MV-4-11 (cell line): ENCODE measurements around the gene TOMM40L.

Experiments used
- DNase-seq: peaks from one replicate; lab custom pipeline; 2025; lab: John Stamatoyannopoulos, UW

Gene TOMM40L

DNA sequence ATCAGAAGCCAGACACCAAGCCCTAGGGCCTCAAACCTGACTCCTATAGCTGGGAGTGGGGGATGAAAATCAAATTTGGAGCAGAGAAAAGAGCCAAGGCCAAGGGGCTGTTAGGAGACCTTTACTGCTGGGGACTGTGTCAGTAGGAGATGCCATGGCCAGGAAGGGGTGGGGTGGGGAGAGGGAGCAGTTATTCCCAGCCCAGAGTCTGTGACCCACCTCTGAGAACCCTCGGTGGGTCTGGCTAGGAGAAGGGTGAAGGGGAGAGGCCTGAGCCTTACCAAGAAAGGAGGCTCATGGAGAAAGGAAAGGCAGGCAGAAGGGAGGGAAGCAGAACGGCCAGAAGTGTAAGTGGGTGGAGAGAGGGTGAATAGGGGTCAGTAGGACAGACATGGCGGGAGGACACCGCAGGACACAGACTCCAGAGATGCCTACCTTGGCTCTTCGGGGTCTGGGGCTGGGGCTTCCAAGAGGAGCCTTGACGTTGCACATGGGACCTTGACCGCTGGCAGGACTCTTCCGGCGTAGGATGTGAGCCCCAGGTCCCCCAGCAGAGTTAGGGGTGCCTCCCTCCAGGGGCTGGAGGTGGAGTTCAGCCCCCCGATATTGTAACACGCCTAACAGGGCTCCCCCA is 28.2 kb upstream of the TOMM40L start:
- DNase-seq: no peak

- DNase-seq: no peak
Measured at GRCh38 chr1:161198194-161198896, 27.5 kb upstream of the TOMM40L start.

DNA sequence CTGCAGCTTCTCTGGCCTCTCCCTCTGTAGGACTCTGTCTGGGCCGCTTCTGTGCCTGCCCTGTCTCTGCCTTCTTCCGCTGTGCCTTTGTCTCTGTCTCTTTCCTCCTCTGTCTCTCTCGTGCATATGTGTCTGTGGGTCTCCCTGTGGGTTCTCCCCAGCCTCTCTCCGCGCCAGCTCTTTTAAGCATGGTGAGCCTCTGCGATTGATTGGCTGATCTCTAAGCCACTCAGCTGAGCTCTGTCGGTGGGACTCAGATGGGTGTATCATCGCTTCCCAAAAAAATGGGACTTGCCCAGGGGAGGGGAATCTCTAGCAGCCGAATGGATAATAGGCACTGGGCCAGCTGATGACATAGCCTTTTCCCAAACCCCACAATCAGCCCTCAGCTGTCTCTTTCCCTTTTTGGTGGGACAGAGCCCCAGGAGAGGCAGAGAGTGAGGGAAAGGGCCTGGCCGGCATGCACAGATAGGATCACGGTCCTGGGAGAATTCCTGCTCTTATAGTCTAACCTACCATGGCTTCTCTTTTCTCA is 26.9 kb upstream of the TOMM40L start, which contains the start of gene ADAMTS4:
Gene ADAMTS4 (minus strand): TSS at position 158 of the 535 bp plus-strand sequence. CDS start 427 bp downstream, outside the sequence.
- DNase-seq: no peak

- DNase-seq: no peak
Measured at GRCh38 chr1:161199506-161200139, 26.2 kb upstream of the TOMM40L start.

- DNase-seq: no peak
Measured at GRCh38 chr1:161200421-161200991, 25.4 kb upstream of the TOMM40L start.

DNA sequence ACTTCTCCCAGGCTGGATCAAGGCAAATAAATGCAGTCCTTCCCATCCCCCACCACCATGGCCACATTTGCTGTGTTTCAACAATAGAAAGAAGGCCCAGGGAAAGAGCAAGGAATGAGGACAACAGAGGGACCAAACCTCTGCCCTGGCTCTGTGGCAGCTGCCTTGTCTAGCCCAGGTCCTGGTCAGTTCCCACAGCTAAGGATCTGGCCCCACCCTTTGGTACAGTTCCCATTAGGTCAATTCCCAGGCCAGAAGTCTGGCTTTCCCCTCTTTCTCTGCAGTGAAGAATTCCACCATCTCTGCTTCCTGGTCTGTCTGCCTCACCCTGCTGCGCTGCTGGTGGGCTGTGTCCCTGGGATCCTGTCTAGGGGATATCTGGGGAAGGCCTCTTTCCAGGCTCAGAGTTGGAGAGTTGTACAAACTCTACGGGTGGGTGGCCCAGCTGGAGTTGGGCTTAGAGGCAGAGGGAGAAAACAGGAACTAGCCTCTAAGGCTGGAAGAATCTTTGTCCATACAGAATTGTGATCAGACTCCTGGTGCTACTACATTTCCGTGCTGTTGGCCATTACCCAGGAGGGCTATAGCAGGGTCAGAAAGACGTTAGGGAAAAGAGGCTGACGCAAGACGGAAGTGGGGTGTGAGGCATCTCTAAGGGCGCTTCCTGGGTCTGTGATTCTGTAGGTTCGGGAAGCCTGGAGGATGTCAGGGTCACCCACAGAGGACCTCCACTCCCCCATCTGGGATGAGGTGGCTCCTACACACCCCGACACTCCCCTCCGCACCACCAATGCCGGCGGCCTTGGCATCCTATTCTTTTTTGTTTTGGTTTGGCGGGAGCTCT is 24.6 kb upstream of the TOMM40L start:
- peak; percentile 87 for DNase-seq

- peak; percentile 98 for DNase-seq
Measured at GRCh38 chr1:161201836-161202712, 23.8 kb upstream of the TOMM40L start, which contains the start of gene NDUFS2. Gene NDUFS2, plus strand, starts transcription at chr1:161202367. Its CDS starts 19 bp downstream, at chr1:161202386.

DNA sequence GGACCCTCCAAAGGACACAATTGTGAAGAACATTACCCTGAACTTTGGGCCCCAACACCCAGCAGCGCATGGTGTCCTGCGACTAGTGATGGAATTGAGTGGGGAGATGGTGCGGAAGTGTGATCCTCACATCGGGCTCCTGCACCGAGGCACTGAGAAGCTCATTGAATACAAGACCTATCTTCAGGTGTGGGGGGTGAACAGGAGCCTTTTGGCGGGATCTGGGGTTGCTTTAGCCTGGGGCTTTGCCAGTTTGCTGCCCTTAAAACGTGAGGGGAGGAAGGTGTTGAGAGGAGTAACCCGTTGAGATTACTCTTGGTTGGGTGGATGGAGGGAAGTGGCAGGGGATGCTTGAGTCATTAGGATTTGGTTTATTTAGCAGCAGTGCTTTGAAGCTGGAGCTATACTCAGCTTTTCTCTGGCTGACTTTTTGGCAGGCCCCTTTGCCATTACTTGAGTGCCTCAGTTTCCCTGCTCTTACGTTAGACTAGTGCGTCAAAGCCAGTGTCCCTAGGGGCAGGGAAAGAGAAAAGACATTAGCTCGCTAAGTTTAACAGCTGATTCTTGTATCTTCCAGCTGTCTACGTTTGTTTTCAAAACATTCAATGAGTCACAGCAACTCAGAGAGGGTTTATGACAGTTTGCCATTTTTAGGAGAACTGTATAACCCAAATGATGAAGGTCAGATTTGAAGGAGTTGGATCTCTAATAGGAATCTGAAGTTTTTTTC is 19.3 kb upstream of the TOMM40L start:
- no peak for DNase-seq

- DNase-seq: no peak
Measured at GRCh38 chr1:161207173-161207572, 18.7 kb upstream of the TOMM40L start.

DNA sequence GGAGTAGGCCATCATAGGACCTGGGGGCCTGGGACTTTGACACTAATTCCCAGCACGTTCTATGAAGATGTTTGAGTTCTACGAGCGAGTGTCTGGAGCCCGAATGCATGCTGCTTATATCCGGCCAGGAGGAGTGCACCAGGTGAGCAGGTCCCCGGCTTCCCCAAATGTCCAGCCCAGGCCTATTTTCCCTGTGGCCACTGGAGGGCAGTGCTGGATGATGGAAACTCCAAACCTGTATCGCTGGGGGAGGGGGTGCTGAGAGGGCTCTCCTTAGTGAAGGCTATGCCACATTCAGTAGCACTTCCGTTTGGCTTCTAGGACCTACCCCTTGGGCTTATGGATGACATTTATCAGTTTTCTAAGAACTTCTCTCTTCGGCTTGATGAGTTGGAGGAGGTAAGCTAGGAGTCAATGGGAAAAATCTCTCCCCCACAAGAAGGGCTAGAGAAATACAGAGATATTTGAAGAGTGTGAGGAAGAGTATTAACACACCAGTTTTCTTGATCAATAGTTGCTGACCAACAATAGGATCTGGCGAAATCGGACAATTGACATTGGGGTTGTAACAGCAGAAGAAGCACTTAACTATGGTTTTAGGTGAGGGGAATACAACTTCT is 16.0 kb upstream of the TOMM40L start:
- peak; percentile 79 for DNase-seq

GRCh38 chr1:161214369-161214768 is 11.5 kb upstream of the TOMM40L start:
- peak; percentile 81 for DNase-seq

- DNase-seq: peak; percentile 73
Measured at GRCh38 chr1:161215076-161215475, 10.8 kb upstream of the TOMM40L start, which contains the start of gene FCER1G. Gene FCER1G, plus strand, starts transcription at chr1:161215295. Its CDS starts 27 bp downstream, at chr1:161215322.

- DNase-seq: peak; percentile 92
Measured at GRCh38 chr1:161216945-161217712, 8.7 kb upstream of the TOMM40L start.

DNA sequence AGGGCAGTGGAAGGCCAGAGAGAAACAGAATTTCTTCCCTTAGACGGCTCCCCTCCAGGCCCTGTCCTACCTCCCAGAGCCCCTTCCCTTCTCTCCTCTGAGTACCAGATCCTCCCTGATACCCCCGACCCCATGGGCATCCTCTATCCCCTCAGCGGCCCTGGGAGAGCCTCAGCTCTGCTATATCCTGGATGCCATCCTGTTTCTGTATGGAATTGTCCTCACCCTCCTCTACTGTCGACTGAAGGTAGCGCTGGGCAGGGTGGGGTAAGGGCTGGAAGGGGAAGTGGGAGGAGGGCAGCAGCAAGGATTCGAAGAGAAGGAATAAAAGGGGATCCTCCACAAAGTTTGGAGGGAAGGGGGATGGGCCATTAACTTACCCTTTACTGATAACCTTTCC is 8.0 kb upstream of the TOMM40L start:
- DNase-seq: no peak

GRCh38 chr1:161218301-161219077 is 7.4 kb upstream of the TOMM40L start:
- no peak for DNase-seq

- DNase-seq: no peak
Measured at GRCh38 chr1:161219078-161219892, 6.6 kb upstream of the TOMM40L start.

DNA sequence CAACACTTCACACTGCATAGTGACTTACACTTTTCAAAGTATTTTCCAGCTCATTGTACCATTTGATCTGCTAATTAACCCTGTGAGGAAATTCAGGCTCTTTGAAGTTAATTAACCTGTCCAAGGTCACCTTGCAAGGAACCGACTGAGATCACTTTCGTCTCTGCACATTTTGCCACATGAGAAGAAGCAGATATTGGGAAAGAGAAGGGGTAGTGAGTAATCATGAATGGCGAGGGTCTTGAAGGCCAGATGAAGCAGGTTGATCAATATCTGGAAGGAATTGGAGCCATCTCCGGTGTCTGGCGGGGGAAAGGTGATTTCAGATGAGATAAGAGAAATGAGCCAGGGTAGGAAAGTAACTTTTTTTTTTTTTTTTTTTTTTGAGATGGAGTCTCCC is 5.9 kb upstream of the TOMM40L start:
- no peak for DNase-seq
